GM23338 (cell line): ENCODE results near the gene CATSPER3. TPM values are rescaled to one million over a fixed set of nuclear protein-coding genes. Genes with fewer than 3 reads are reported as not detected.

Experiments used
- ATAC-seq: fragments of 200-7000 bp; cut with Tn5 transposase; 3 replicates; pipeline ENCODE4 v1.9.1; 2020
- DNase-seq: peaks from one replicate; pipeline ENCODE4 v3.0.0-alpha.2; 2015; ENCODE audit warnings: low spot score
- H2AFZ ChIP-seq: fragments of 200-600 bp; sonication (generic); 2 replicates; pipeline ENCODE4 v1.8.0; 2016; ENCODE audit warnings: antibody characterized with exemption, mild to moderate bottlenecking, moderate library complexity
- H3F3A ChIP-seq: fragments of 200-600 bp; sonication (generic); replicated peaks from 2 replicates; pipeline ENCODE4 v1.8.0; 2017; ENCODE audit warnings: antibody characterized with exemption, mixed run types, low read depth
- H3K27ac ChIP-seq: fragments of 200-600 bp; sonication (generic); 2 replicates; pipeline ENCODE4 v1.6.1; 2016; ENCODE audit warnings: low read depth
- H3K27me3 ChIP-seq: fragments of 200-600 bp; sonication (generic); 2 replicates; pipeline ENCODE4 v1.8.0; 2016; ENCODE audit warnings: mild to moderate bottlenecking, mixed run types, moderate library complexity; ENCODE audit not compliant: insufficient read depth
- H3K36me3 ChIP-seq: fragments of 200-600 bp; sonication (generic); 2 replicates; pipeline ENCODE4 v1.8.0; 2016; ENCODE audit warnings: mild to moderate bottlenecking; ENCODE audit not compliant: insufficient read depth
- H3K4me1 ChIP-seq: fragments of 200-600 bp; sonication (generic); 2 replicates; pipeline ENCODE4 v1.8.0; 2016; ENCODE audit warnings: mild to moderate bottlenecking, moderate library complexity; ENCODE audit not compliant: insufficient read depth
- H3K4me2 ChIP-seq: fragments of 200-600 bp; sonication (generic); 2 replicates; pipeline ENCODE4 v1.7.1; 2017; ENCODE audit warnings: mixed run types
- H3K4me3 ChIP-seq: fragments of 200-600 bp; sonication (generic); 2 replicates; pipeline ENCODE4 v1.6.1; 2016; ENCODE audit warnings: mixed run types
- H3K79me2 ChIP-seq: fragments of 200-600 bp; sonication (generic); replicated peaks from 2 replicates; pipeline ENCODE4 v1.8.0; 2017; ENCODE audit warnings: mild to moderate bottlenecking; ENCODE audit not compliant: insufficient read depth
- H3K9me2 ChIP-seq: fragments of 200-600 bp; sonication (generic); 2 replicates; pipeline ENCODE4 v1.8.0; 2017; ENCODE audit not compliant: insufficient read depth
- H4K20me1 ChIP-seq: fragments of 200-600 bp; sonication (generic); replicated peaks from 2 replicates; pipeline ENCODE4 v1.8.0; 2017; ENCODE audit warnings: mild to moderate bottlenecking; ENCODE audit not compliant: insufficient read depth
- H3K27ac Mint-ChIP-seq: 2 replicates; pipeline ENCODE4 v1.8.0; 2020; ENCODE audit warnings: inconsistent platforms, mild to moderate bottlenecking, moderate library complexity, mixed read lengths
- H3K27me3 Mint-ChIP-seq: 3 replicates; pipeline ENCODE4 v1.8.0; 2022; ENCODE audit warnings: low read depth, mild to moderate bottlenecking, moderate library complexity, mixed read lengths, inconsistent platforms; ENCODE audit not compliant: insufficient read depth, poor library complexity
- H3K36me3 Mint-ChIP-seq: 3 replicates; pipeline ENCODE4 v1.8.0; 2021; ENCODE audit warnings: low read depth, mild to moderate bottlenecking, inconsistent platforms, moderate library complexity, mixed read lengths
- H3K4me1 Mint-ChIP-seq: 3 replicates; pipeline ENCODE4 v1.8.0; 2020; ENCODE audit warnings: mild to moderate bottlenecking, inconsistent platforms, mixed read lengths
- H3K4me3 Mint-ChIP-seq: 3 replicates; pipeline ENCODE4 v1.8.0; 2021; ENCODE audit warnings: moderate library complexity, mild to moderate bottlenecking, inconsistent platforms, mixed read lengths
- H3K9me3 Mint-ChIP-seq: 3 replicates; pipeline ENCODE4 v1.8.0; 2020; ENCODE audit warnings: moderate library complexity, mild to moderate bottlenecking, inconsistent platforms, mixed read lengths
- EZH2 ChIP-seq: fragments of 200-600 bp; sonication (generic); IDR thresholded peaks from one replicate; pipeline ENCODE4 v1.8.0; 2017; ENCODE audit warnings: antibody characterized with exemption, mild to moderate bottlenecking, low read depth; ENCODE audit not compliant: unreplicated experiment
- EZH2phosphoT487 ChIP-seq: fragments of 200-600 bp; sonication (generic); IDR thresholded peaks from one replicate; pipeline ENCODE4 v1.8.1; 2018; ENCODE audit warnings: antibody characterized with exemption; ENCODE audit not compliant: unreplicated experiment
- JUNB ChIP-seq: IDR thresholded peaks from one replicate; pipeline ENCODE4 v1.6.1; 2016; ENCODE audit warnings: antibody characterized with exemption; ENCODE audit not compliant: unreplicated experiment
- POLR2AphosphoS5 ChIP-seq: IDR thresholded peaks from 2 replicates; pipeline ENCODE4 v1.6.1; 2016; ENCODE audit warnings: antibody characterized with exemption, low read depth
- REST ChIP-seq: IDR thresholded peaks from one replicate; pipeline ENCODE4 v1.6.1; 2018; ENCODE audit warnings: antibody characterized with exemption; ENCODE audit not compliant: unreplicated experiment
- STAT1 ChIP-seq: IDR thresholded peaks from one replicate; pipeline ENCODE4 v1.6.1; 2016; ENCODE audit warnings: antibody characterized with exemption; ENCODE audit not compliant: unreplicated experiment
- ZNF114 ChIP-seq: fragments of 250-450 bp; sonication (Bioruptor Pico); IDR thresholded peaks from 2 replicates; pipeline ENCODE4 v1.5.0; 2020; ENCODE audit warnings: mild to moderate bottlenecking, moderate library complexity
- polyA plus RNA-seq: library from polyadenylated mRNA; unstranded; fragments of >200 nt; fragmentation: Nextera tagmentation; extraction: Ambion mirVana; gene quantifications from 2 replicates; pipeline ENCODE4 v1.2.1, GENCODE V29; 2016
- total RNA-seq: library from RNA; depleted of rRNA; stranded (reverse); fragments of >200 nt; shearing (Covaris generic); gene quantifications from 2 replicates; pipeline ENCODE4 v1.2.3, GENCODE V29; 2014

CATSPER3 gene
- total and polyA plus RNA-seq, 2 experiments from 2014 or later = 0.19 TPM; not detected in 1

GRCh38 chr5:135037519-135038204 lies 70.0 kb downstream of the CATSPER3 start:
- Histone ChIP-seq H3K27ac (no peak overlapping the region), H3K4me3 (no peak overlapping the region), H3K4me1 (peaks cover 9% of the 10 kb centered on the region; the same call in 1 of the 2 replicates), H3K36me3 (no peaks in the 10 kb centered on the region), H4K20me1 (peaks cover 20% of the 10 kb centered on the region), H3K4me2 (no peak overlapping the region), H3K27me3 (peaks cover 99% of the 10 kb centered on the region), H3K9me2 (no peaks in the 10 kb centered on the region), H3K79me2 (no peaks in the 10 kb centered on the region), H3F3A (peaks cover 10% of the 10 kb centered on the region), H2AFZ (no peak overlapping the region)
- Mint-ChIP-seq H3K4me1 (peaks cover 18% of the 10 kb centered on the region), H3K27me3 (peaks cover 89% of the 10 kb centered on the region), H3K4me3 (peak overlapping the region; percentile 10; the same call in 1 of the 3 replicates), H3K27ac (no peak overlapping the region), H3K9me3 (peaks cover 7% of the 10 kb centered on the region; the same call in 2 of the 3 replicates), H3K36me3 (no peaks in the 10 kb centered on the region)
- TF ChIP-seq EZH2phosphoT487 = peak; percentile 2
- TF ChIP-seq EZH2 = peak; percentile 77
- no peak for TF ChIP-seq ZNF114
- TF ChIP-seq STAT1 = no peak
- DNase-seq = no peak
- ATAC-seq = no peak

GRCh38 chr5:135038205-135038812 lies 70.6 kb downstream of the CATSPER3 start:
- Mint-ChIP-seq H3K27me3 (peaks cover 91% of the 10 kb centered on the region), H3K4me3 (peak overlapping the region; percentile 41; the same call in 1 of the 3 replicates), H3K9me3 (peaks cover 7% of the 10 kb centered on the region; the same call in 2 of the 3 replicates), H3K36me3 (no peaks in the 10 kb centered on the region), H3K4me1 (peaks cover 15% of the 10 kb centered on the region), H3K27ac (no peak overlapping the region)
- ATAC-seq = no peak
- H3K36me3 ChIP-seq = no peaks in the 10 kb centered on the region
- peaks cover 10% of the 10 kb centered on the region for H3F3A ChIP-seq
- no peaks in the 10 kb centered on the region for H3K9me2 ChIP-seq
- H3K4me2 ChIP-seq = peak overlapping the region; percentile 83; the same call in 1 of the 2 replicates
- H2AFZ ChIP-seq = no peak overlapping the region; the same call in 1 of the 2 replicates
- peak overlapping the region; percentile 55 for H3K4me3 ChIP-seq
- no peak for TF ChIP-seq ZNF114
- TF ChIP-seq EZH2 = peak; percentile 100
- no peak for TF ChIP-seq POLR2AphosphoS5
- no peak for TF ChIP-seq JUNB
- TF ChIP-seq REST = no peak
- TF ChIP-seq STAT1 = no peak
- peaks cover 6% of the 10 kb centered on the region; the same call in 1 of the 2 replicates for H3K4me1 ChIP-seq
- H4K20me1 ChIP-seq = peaks cover 21% of the 10 kb centered on the region
- H3K27ac ChIP-seq = no peak overlapping the region
- H3K27me3 ChIP-seq = peaks cover 99% of the 10 kb centered on the region
- H3K79me2 ChIP-seq = no peaks in the 10 kb centered on the region
- DNase-seq = peak; percentile 42
